GM12864 (cell line): ENCODE data around the gene NDC1.

Source experiments
- DNase-seq: peaks from one replicate; pipeline ENCODE4 v3.0.0-alpha.2; 2011; ENCODE audit warnings: low read depth
- H3K4me3 ChIP-seq: 2 replicates; pipeline ENCODE4 v1.5.1; 2011; ENCODE audit warnings: mild to moderate bottlenecking, low read depth, low read length, control low read depth
- TF ChIP-seq, protein P1 (sequence below): IDR thresholded peaks from 2 replicates; pipeline ENCODE4 v1.5.1; 2011; ENCODE audit warnings: low read depth, mild to moderate bottlenecking, moderate library complexity, low read length, control low read depth, inconsistent platforms; ENCODE audit errors: missing control alignments

Gene NDC1

DNA sequence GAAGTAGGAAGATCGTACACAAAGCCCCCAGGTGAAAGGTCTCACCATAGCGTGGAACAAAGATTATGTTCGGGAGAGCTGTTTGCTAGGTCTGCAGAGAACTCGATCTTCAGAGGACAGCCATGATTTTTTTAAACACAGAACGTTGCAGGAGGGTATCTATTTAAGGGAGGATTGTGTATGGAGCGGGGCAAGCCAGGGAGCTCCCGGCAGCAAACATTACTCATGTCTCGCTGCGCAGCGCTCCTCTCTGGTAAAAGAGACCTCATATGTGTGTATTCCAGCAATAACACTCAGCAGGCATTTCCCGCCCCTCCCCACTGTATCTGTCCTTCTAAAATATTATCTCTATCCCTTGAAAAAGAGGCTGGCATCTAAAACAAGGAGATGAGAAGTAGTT, 101.8 kb downstream of the NDC1 start:
- TF ChIP-seq, protein P1, sequence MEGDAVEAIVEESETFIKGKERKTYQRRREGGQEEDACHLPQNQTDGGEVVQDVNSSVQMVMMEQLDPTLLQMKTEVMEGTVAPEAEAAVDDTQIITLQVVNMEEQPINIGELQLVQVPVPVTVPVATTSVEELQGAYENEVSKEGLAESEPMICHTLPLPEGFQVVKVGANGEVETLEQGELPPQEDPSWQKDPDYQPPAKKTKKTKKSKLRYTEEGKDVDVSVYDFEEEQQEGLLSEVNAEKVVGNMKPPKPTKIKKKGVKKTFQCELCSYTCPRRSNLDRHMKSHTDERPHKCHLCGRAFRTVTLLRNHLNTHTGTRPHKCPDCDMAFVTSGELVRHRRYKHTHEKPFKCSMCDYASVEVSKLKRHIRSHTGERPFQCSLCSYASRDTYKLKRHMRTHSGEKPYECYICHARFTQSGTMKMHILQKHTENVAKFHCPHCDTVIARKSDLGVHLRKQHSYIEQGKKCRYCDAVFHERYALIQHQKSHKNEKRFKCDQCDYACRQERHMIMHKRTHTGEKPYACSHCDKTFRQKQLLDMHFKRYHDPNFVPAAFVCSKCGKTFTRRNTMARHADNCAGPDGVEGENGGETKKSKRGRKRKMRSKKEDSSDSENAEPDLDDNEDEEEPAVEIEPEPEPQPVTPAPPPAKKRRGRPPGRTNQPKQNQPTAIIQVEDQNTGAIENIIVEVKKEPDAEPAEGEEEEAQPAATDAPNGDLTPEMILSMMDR, result no peak
- no peak overlapping the region for H3K4me3 ChIP-seq
- DNase-seq, result no peak

DNA sequence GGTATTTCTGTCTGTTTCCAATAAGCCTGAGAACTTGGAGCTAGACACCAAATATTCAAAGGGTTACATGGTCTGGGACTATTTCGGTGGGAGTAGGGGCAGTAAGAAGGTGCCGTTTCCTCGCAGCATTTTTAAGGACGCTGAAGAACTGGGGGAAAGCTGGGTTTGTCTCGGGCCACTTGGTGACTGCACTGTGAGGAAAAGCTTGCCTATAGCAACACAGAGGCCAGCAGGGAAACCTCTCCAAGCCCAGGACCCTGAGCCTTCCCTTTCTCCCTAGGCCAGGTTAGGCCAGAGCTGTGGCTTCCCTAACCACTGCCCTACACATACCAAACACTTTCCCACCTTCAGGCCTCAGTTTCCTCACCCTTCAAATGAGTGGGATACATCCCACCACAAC, 102.4 kb downstream of the NDC1 start:
- TF ChIP-seq, protein P1, result no peak
- no peak for DNase-seq
- no peak overlapping the region for H3K4me3 ChIP-seq

DNA sequence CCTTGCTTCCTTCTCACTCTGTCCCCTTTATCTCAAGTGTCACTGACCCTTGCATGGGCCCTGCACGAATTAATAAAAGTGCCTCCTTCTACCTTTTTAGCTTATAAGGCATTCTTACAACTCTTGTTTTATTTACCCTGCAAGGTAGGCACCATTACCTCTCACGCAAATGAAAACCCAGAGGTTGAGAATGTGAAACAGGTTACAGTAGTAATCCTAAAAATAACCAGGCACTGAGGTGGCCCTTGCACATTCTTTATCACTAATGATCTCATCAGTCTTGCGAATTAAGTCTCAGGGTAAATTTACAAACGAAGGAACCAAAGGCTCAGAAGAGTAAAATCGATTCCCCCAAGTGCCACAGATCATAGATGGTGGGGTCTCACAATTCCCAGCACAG, 102.8 kb downstream of the NDC1 start:
- no peak overlapping the region for H3K4me3 ChIP-seq
- TF ChIP-seq, protein P1, result no peak
- no peak for DNase-seq

DNA sequence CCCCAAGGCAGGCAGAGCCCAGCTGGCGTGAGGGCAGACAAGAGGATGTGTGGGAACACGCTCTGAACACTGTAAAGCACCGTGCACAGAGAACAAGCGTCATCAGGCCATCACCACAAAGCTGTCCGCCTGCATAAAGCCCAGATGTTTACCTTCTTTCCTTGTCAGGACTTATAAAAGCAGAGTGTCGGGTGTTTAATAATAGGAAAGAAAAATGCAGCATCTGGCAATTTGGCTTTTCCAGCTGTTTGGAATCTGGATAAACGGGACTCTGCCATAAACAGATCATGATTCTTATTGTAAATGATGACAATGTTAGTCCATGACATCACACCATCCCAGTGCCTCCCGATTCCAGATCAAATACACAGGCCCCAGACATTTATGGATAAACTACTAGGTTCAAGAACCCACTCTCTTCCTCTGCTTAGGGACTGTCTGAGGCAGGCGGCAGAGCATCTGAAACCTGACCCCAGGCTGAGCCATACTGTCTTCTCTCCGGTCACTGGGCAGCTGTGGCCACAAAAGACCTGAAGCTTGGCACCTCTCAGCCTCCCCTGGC, 103.4 kb downstream of the NDC1 start:
- no peak overlapping the region for H3K4me3 ChIP-seq
- DNase-seq, result no peak
- TF ChIP-seq, protein P1, result no peak

DNA sequence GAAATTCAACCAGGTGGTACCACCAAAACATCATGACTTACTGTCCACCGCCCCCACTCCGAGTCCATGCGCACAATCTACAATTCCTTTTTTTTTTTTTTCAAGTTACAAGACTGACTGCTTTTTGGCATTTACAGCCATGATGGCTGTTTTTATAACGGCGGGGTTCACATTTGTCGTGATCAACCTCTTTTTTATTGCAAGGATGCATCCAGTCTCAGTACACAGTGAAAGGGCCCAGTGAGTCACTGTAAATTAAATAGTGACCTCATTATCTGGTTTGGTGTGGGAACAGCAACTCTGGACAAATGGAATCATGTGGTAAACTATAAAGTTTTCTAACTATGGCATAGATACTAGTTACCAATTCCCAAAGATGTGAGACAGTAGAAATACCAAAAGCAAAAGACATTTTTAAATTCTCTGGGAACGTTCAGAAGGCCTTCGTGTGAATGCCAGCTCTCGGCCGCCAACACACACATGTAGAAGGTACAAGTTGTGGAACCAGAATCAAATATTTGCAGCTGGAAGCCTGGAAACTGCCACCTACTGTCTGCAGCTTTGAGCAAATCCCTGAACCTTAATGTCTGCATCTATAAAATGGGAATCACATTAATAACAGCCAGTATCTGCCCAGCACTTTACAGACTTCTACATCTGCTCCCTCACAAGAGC, 104.0 kb downstream of the NDC1 start:
- TF ChIP-seq, protein P1, result no peak
- DNase-seq, result no peak
- no peak overlapping the region for H3K4me3 ChIP-seq

DNA sequence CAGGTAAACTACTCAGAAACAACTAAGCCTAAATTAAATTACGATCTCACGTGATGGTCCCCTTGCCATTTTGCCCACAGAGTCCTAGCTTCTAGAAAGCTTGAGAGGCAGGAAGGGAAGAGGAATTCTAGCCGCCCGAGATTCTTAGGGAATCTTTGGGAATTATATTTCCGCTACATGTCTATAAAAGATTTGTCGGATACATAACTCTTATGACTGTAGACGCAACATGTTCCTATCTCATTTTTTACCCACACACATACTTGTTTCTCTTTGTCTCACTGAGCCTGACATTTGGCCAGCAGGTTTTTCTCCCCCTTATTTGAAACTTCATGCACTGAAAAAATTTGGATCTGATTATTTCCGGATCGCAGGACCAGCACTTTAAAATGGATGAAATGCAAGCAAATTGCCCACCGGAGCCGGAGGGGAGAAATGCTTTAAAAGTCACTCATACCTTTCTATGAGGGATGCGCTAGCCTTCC, 104.6 kb downstream of the NDC1 start:
- no peak overlapping the region for H3K4me3 ChIP-seq
- TF ChIP-seq, protein P1, result no peak
- DNase-seq, result no peak

DNA sequence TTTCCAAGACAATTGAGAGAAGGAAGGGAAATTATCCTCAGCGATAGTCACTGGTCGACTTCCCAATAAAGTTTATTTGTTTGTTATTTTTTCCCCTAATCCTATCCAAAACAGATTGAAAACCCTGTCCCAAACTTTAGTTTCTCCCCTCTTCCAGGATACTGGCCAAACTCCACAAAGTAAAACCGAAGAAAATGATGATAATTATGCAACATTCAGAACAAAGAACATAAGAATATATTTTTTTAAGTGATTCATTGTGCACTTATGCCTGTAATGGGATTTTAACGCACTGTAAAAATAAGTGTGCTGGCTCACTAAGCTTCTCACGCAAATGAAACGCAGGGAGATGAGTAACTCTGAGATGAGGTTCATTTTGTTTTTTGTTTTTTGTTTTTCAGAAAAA, 105.2 kb downstream of the NDC1 start:
- TF ChIP-seq, protein P1, result no peak
- no peak for DNase-seq
- H3K4me3 ChIP-seq, result no peak overlapping the region
